ENCODE data around the gene TNIK.

TNIK gene

DNA sequence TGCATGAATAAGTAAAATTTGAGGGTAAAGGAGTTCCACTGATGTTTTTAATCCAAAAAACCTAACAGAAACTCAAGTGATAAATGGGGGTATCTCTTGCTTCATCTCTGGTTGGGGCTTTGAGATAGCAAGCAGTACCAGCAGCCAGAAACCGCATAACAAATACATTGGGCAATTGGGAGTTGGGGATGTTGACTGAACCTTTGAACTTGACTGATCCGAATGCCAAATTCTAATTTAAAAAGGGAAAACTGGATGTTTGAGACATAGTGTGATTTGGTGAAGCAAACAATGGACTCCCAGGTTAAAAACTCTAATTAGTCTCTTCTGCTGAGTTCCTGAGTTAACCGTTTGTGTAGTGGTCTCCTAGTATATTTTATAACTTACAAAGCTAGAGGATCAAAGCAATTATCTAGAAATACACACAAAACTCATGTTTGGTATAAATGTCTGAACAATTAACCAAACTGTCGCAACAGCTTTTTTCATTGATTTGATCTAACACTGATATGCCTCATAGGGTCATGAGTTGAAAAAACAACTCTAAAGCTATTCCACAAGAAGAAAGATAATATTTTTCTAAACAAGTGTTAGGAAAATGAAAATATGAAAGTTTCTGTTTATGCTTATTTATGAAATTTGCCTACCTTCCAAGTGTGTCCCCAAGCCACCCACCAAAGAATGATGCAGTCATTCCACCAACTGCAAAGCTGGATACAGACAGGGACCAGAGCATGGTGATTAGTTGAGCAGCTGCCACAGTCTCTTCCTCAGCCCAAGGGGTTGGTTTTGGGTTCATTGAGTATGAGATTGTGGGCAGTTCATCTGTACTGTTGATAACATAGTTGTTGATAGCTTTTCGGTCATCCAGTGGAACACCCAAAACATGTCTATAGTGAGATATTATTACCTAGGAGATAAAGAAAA is 446.1 kb downstream of the TNIK start:
- no peaks in the 10 kb centered on the region for H3K4me1 ChIP-seq (ENCODE audit: insufficient read depth, poor library complexity, severe bottlenecking)
- no peak for DNase-seq (ENCODE audit: low spot score)
- no peaks in the 10 kb centered on the region for H3K36me3 ChIP-seq (ENCODE audit: low read depth)
- no peaks in the 10 kb centered on the region for H3K9me3 ChIP-seq (ENCODE audit: severe bottlenecking)
- no peaks in the 10 kb centered on the region for H3K27me3 ChIP-seq (ENCODE audit: insufficient read depth, poor library complexity, severe bottlenecking)
- no peak for ATAC-seq (ENCODE audit: low read depth)
- H3K4me3 ChIP-seq (ENCODE audit: severe bottlenecking): no peak overlapping the region
- no peak for TF ChIP-seq CTCF (IDR thresholded peaks at IDR 0.05; ENCODE audit: poor library complexity, severe bottlenecking)
- no peak overlapping the region for H3K27ac ChIP-seq (ENCODE audit: poor library complexity, severe bottlenecking)

DNA sequence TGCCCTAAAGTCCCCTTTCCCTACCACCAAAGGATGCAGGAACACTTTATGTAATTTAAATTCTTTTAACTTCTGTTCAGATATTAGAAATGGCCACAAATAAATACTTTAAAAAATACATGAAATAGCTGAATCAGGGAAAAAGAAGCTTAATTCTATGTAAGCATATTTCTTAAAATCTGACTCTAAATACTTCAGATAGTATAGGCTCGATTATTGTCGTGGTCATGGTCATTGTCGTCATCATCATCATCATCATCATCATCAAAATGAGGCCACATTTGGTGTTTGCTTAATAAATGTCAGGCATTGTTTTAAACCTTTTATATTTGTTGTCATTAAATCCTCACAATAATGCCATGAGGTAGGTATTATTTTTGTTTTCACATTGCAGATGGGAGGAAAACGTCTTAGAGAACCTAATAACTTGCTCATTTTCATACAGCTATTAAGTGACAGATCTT is 448.3 kb downstream of the TNIK start:
- Histone ChIP-seq H3K27ac (ENCODE audit: poor library complexity, severe bottlenecking) (no peak overlapping the region), H3K36me3 (ENCODE audit: low read depth) (no peaks in the 10 kb centered on the region), H3K4me1 (ENCODE audit: insufficient read depth, poor library complexity, severe bottlenecking) (no peaks in the 10 kb centered on the region), H3K4me3 (ENCODE audit: severe bottlenecking) (no peak overlapping the region), H3K9me3 (ENCODE audit: severe bottlenecking) (no peaks in the 10 kb centered on the region), H3K27me3 (ENCODE audit: insufficient read depth, poor library complexity, severe bottlenecking) (no peaks in the 10 kb centered on the region)
- ATAC-seq (ENCODE audit: low read depth): no peak
- no peak for TF ChIP-seq CTCF (IDR thresholded peaks at IDR 0.05; ENCODE audit: poor library complexity, severe bottlenecking)
- no peak for DNase-seq (ENCODE audit: low spot score)

Measured in RWPE2 (cell line).